Type B pancreatic cell (in vitro differentiated cells): ENCODE data around the gene NXPH2. TPM values are rescaled to one million over a fixed set of nuclear protein-coding genes. Genes with fewer than 3 reads are reported as not detected.

ENCODE experiments used
- DNase-seq: peaks from one replicate; pipeline ENCODE4 v3.0.0; 2021; ENCODE audit warnings: mixed read lengths; ENCODE audit not compliant: unreplicated experiment; ENCODE audit errors: extremely low spot score
- H3K27ac Mint-ChIP-seq: 2 replicates; pipeline ENCODE4 v1.8.0; 2021; ENCODE audit warnings: mild to moderate bottlenecking, mixed read lengths
- H3K27me3 Mint-ChIP-seq: 2 replicates; pipeline ENCODE4 v1.8.0; 2021; ENCODE audit warnings: mixed read lengths
- H3K36me3 Mint-ChIP-seq: 2 replicates; pipeline ENCODE4 v1.8.0; 2021; ENCODE audit warnings: mixed read lengths
- H3K4me1 Mint-ChIP-seq: one replicate; pipeline ENCODE4 v1.8.0; 2021; ENCODE audit warnings: mixed read lengths; ENCODE audit not compliant: unreplicated experiment
- H3K4me3 Mint-ChIP-seq: 2 replicates; pipeline ENCODE4 v1.8.0; 2021; ENCODE audit warnings: mild to moderate bottlenecking, mixed read lengths
- H3K9me3 Mint-ChIP-seq: 2 replicates; pipeline ENCODE4 v1.8.0; 2021; ENCODE audit warnings: mixed read lengths
- total RNA-seq: library from RNA; stranded (reverse); gene quantifications from 2 replicates; pipeline ENCODE4 v1.2.1, GENCODE V29; 2021; ENCODE audit warnings: low replicate concordance
- TF ChIP-seq, protein P1 (sequence below): fragments of 200-600 bp; sonication (generic); conservative IDR thresholded peaks from 2 replicates; pipeline ENCODE4 v1.5.0; 2021; ENCODE audit warnings: antibody characterized with exemption, mild to moderate bottlenecking

NXPH2 gene
- total RNA-seq, 1 donor from 2014 or later = 5.0 TPM

DNA sequence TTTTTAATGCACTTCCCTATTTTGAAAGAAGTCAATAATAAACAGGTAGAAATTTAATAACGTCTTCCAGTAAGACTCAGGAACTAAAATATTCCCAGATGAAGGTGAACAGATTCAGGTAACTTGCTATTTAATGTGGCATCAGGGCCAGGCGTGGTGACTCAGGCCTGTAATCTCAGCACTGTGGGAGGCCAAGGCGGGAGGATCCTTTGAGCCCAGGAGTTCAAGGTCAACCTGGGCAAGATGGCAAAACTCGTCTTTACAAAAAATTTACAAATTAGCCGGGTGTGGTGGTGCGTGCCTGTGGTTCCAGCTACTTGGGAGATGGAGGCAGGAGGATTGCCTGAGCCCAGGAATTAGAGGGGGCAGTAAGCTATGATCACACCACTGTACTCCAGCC lies 81.8 kb downstream of the NXPH2 start:
- no peaks in the 10 kb centered on the region for H3K36me3 Mint-ChIP-seq
- H3K4me1 Mint-ChIP-seq = no peaks in the 10 kb centered on the region
- DNase-seq = no peak
- H3K27ac Mint-ChIP-seq = no peak overlapping the region
- no peaks in the 10 kb centered on the region for H3K27me3 Mint-ChIP-seq
- TF ChIP-seq, protein P1, sequence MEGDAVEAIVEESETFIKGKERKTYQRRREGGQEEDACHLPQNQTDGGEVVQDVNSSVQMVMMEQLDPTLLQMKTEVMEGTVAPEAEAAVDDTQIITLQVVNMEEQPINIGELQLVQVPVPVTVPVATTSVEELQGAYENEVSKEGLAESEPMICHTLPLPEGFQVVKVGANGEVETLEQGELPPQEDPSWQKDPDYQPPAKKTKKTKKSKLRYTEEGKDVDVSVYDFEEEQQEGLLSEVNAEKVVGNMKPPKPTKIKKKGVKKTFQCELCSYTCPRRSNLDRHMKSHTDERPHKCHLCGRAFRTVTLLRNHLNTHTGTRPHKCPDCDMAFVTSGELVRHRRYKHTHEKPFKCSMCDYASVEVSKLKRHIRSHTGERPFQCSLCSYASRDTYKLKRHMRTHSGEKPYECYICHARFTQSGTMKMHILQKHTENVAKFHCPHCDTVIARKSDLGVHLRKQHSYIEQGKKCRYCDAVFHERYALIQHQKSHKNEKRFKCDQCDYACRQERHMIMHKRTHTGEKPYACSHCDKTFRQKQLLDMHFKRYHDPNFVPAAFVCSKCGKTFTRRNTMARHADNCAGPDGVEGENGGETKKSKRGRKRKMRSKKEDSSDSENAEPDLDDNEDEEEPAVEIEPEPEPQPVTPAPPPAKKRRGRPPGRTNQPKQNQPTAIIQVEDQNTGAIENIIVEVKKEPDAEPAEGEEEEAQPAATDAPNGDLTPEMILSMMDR = no peak
- no peaks in the 10 kb centered on the region for H3K9me3 Mint-ChIP-seq
- H3K4me3 Mint-ChIP-seq = no peak overlapping the region

DNA sequence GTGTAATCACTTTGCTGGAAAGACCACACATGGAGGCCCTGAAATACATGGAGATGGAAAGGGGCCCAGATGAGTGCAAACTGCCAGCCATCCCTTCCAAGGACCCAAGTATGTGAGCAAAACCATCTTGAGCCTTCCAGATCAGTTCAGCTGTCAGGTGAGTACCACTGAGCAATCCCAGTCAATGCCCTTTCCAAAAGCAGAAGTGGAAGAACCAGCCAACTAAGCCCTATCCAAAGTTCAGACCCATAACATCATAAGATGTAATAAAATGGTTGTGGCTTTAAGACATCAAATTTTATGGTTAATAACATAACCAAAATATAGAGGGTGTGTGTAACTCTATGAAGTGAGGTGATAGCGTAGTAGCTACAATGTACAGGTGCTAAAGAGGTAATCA lies 88.5 kb downstream of the NXPH2 start:
- Mint-ChIP-seq H3K27ac (no peak overlapping the region), H3K4me3 (no peak overlapping the region), H3K9me3 (no peaks in the 10 kb centered on the region), H3K4me1 (no peaks in the 10 kb centered on the region), H3K36me3 (no peaks in the 10 kb centered on the region), H3K27me3 (peaks cover 6% of the 10 kb centered on the region)
- TF ChIP-seq, protein P1 = no peak
- DNase-seq = no peak

DNA sequence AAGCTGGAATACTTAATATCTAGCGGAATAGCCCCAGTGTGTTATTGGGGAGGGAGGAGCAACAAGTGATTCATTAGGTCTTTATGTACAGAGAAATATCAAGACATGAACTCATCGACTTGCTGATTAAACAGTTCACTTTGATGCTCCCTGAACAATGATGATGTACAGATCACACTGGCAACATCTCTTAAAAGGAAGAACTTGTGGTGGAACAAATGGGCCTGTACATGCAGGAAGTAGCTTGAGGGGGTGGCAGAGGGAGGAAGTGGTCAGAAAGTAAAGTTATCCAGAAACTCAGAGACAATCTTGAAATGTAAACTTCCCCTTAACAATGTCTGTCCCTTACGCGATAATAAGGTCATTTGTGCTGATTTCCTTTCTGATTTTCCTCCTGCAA lies 90.5 kb downstream of the NXPH2 start:
- TF ChIP-seq, protein P1 = no peak
- Mint-ChIP-seq H3K9me3 (no peaks in the 10 kb centered on the region), H3K27ac (no peak overlapping the region), H3K4me1 (no peaks in the 10 kb centered on the region), H3K36me3 (no peaks in the 10 kb centered on the region), H3K4me3 (no peak overlapping the region), H3K27me3 (peaks cover 10% of the 10 kb centered on the region)
- no peak for DNase-seq

DNA sequence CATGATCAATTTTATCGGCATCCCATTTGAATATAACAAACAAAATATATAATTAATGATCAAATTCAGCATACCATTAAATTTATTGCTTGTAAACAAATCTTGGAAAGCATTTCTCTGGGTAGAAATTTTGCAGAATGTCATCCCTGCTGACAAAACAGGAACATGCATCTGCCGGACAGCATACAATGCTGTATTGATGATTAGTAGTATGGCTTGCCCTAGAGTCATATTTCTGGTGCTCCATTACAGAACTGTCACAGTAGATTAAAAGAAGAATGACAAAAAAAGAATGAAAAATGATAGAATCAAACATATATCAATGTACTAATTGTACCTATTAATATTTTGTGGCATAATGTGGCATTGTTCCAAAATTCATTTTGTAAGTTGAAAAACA lies 98.0 kb downstream of the NXPH2 start:
- no peak overlapping the region for H3K4me3 Mint-ChIP-seq
- TF ChIP-seq, protein P1 = no peak
- H3K9me3 Mint-ChIP-seq = no peaks in the 10 kb centered on the region
- H3K4me1 Mint-ChIP-seq = peaks cover 2% of the 10 kb centered on the region
- no peak for DNase-seq
- peaks cover 31% of the 10 kb centered on the region for H3K27me3 Mint-ChIP-seq
- H3K36me3 Mint-ChIP-seq = no peaks in the 10 kb centered on the region
- no peak overlapping the region for H3K27ac Mint-ChIP-seq

DNA sequence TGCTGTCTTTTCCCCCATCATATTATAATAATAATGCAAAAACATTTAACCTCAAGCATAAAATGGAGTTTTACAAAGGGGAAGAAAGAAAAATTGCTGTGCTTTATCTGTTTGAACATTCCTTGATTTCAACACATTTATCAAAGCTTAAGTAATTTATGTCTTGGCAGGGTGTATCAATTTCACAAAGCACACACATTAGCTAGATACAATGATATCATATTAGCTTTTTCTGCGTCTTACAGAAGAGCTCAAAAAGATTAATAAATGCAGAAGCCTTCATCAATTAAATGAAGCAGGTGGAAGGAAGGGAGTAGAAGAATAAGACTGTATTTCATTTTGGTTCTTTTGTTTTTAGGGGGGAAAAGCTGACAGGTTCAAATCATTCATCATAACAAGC lies 103.0 kb downstream of the NXPH2 start:
- H3K27ac Mint-ChIP-seq = no peak overlapping the region
- TF ChIP-seq, protein P1 = no peak
- H3K27me3 Mint-ChIP-seq = peaks cover 20% of the 10 kb centered on the region
- DNase-seq = no peak
- H3K4me1 Mint-ChIP-seq = peaks cover 7% of the 10 kb centered on the region
- H3K36me3 Mint-ChIP-seq = no peaks in the 10 kb centered on the region
- H3K9me3 Mint-ChIP-seq = no peaks in the 10 kb centered on the region
- no peak overlapping the region for H3K4me3 Mint-ChIP-seq

DNA sequence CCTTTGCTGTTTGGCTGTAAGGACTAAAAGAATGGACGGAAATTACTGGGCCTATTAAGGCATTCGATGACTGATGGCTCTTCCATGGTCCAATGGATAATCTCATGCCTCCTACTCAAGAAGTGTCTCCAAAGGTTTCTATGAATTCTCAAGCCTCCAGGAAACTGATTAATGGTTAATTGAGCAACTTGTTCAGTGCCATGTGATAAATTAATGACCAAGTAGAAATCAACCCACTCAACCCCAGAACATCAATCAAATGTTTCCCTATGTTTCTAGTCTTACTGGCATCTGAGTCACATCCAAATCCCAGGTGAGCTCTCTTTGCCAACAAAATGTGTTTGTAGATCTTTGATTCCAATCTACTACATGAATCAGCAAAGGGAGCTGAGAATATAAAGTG lies 103.6 kb downstream of the NXPH2 start:
- H3K27me3 Mint-ChIP-seq = peaks cover 16% of the 10 kb centered on the region
- TF ChIP-seq, protein P1 = no peak
- no peak overlapping the region for H3K4me3 Mint-ChIP-seq
- DNase-seq = no peak
- peaks cover 7% of the 10 kb centered on the region for H3K4me1 Mint-ChIP-seq
- H3K27ac Mint-ChIP-seq = no peak overlapping the region
- H3K36me3 Mint-ChIP-seq = no peaks in the 10 kb centered on the region
- no peaks in the 10 kb centered on the region for H3K9me3 Mint-ChIP-seq
